ENCODE results near the gene SLAMF1.

DNA sequence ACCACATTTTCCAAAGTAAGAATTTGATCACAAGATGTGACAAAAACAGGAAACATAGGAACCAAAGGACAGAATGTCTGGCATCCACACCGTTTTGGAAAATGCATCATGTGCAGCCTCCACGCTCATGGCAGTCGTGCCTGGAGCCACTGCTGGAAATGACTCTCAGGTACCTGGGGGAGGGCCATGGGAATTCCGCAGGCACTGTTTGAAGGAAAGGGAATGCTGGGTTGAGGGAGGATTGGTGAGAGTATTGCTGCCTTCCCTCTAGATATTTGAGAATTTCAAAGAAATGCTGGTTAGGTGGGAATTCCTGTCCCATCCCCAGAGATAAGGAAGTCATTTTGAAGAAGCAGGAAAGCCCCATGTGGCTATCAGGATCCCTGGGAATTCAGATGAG lies 10.8 kb downstream of the SLAMF1 start:
- TF ChIP-seq POLR2A (IDR thresholded peaks at IDR 0.05; ENCODE audit: extremely low read depth, insufficient read length) (no peak), MYC (IDR thresholded peaks at IDR 0.05; ENCODE audit: low read depth, low read length) (no peak)
- TF ChIP-seq, protein P1, sequence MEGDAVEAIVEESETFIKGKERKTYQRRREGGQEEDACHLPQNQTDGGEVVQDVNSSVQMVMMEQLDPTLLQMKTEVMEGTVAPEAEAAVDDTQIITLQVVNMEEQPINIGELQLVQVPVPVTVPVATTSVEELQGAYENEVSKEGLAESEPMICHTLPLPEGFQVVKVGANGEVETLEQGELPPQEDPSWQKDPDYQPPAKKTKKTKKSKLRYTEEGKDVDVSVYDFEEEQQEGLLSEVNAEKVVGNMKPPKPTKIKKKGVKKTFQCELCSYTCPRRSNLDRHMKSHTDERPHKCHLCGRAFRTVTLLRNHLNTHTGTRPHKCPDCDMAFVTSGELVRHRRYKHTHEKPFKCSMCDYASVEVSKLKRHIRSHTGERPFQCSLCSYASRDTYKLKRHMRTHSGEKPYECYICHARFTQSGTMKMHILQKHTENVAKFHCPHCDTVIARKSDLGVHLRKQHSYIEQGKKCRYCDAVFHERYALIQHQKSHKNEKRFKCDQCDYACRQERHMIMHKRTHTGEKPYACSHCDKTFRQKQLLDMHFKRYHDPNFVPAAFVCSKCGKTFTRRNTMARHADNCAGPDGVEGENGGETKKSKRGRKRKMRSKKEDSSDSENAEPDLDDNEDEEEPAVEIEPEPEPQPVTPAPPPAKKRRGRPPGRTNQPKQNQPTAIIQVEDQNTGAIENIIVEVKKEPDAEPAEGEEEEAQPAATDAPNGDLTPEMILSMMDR (IDR thresholded peaks at IDR 0.05; ENCODE audit: low read depth, low read length): no peak
- TF ChIP-seq, protein P2, sequence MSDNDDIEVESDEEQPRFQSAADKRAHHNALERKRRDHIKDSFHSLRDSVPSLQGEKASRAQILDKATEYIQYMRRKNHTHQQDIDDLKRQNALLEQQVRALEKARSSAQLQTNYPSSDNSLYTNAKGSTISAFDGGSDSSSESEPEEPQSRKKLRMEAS (IDR thresholded peaks at IDR 0.05; ENCODE audit: low read depth, low read length): no peak
